NT2/D1 (cell line): ENCODE measurements around the gene RPL28.

Source experiments
- DNase-seq: peaks from one replicate; pipeline ENCODE4 v3.0.0-alpha.2; 2011; ENCODE audit warnings: low read depth, low spot score
- H3K27me3 ChIP-seq: 2 replicates; pipeline ENCODE4 v1.6.0; 2011; ENCODE audit warnings: mild to moderate bottlenecking; ENCODE audit not compliant: insufficient read length, insufficient read depth
- H3K36me3 ChIP-seq: 2 replicates; pipeline ENCODE4 v1.6.1; 2011; ENCODE audit warnings: mild to moderate bottlenecking, low read length, mixed read lengths; ENCODE audit not compliant: insufficient read depth, insufficient read length
- H3K4me1 ChIP-seq: 2 replicates; pipeline ENCODE4 v1.5.1; 2011; ENCODE audit not compliant: insufficient read depth, insufficient read length
- H3K4me3 ChIP-seq: 2 replicates; pipeline ENCODE4 v1.5.1; 2011; ENCODE audit warnings: low read depth; ENCODE audit not compliant: insufficient read length
- H3K9ac ChIP-seq: 2 replicates; pipeline ENCODE4 v1.6.0; 2011; ENCODE audit warnings: low read depth; ENCODE audit not compliant: insufficient read length
- H3K9me3 ChIP-seq: 2 replicates; pipeline ENCODE4 v1.5.1; 2011; ENCODE audit warnings: mild to moderate bottlenecking, low read length; ENCODE audit not compliant: insufficient read depth
- SUZ12 ChIP-seq: IDR thresholded peaks from 2 replicates; pipeline ENCODE4 v1.6.1; 2011; ENCODE audit not compliant: insufficient read length, insufficient read depth; ENCODE audit errors: extremely low read depth
- YY1 ChIP-seq: IDR thresholded peaks from 2 replicates; pipeline ENCODE4 v1.6.1; 2011; ENCODE audit not compliant: insufficient read length, insufficient read depth
- ZNF274 ChIP-seq: IDR thresholded peaks from 2 replicates; pipeline ENCODE4 v1.6.1; 2011; ENCODE audit warnings: mild to moderate bottlenecking, low read depth, low read length

Gene RPL28

GRCh38 chr19:55354698-55355212, 31.0 kb upstream of the RPL28 start, which contains the start of gene COX6B2:
COX6B2 (minus strand) TSS chr19:55354719; CDS start chr19:55354521, 198 bp downstream.
- peaks cover 59% of the 10 kb centered on the region for H3K27me3 ChIP-seq
- no peak for DNase-seq
- peak within 1 kb of the TSS; percentile 57 for H3K4me3 ChIP-seq
- no peaks in the 10 kb centered on the region for H3K9me3 ChIP-seq
- peak within 1 kb of the TSS; percentile 77 for H3K9ac ChIP-seq
- H3K36me3 ChIP-seq = peaks cover 3% of the 10 kb centered on the region
- peaks cover 11% of the 10 kb centered on the region for H3K4me1 ChIP-seq
- TF ChIP-seq ZNF274 (no peak), SUZ12 (no peak), YY1 (no peak)

- Histone ChIP-seq H3K36me3 (no peaks in the 10 kb centered on the region), H3K9ac (peak overlapping the region; percentile 32), H3K27me3 (peaks cover 59% of the 10 kb centered on the region), H3K4me1 (peaks cover 8% of the 10 kb centered on the region), H3K9me3 (no peaks in the 10 kb centered on the region), H3K4me3 (no peak overlapping the region)
- no peak for DNase-seq
- TF ChIP-seq YY1 = no peak
- no peak for TF ChIP-seq ZNF274
- no peak for TF ChIP-seq SUZ12
Observed at GRCh38 chr19:55355213-55355821, 30.4 kb upstream of the RPL28 start.

- Histone ChIP-seq H3K27me3 (peaks cover 35% of the 10 kb centered on the region), H3K36me3 (no peaks in the 10 kb centered on the region), H3K9me3 (no peaks in the 10 kb centered on the region), H3K4me3 (no peak overlapping the region), H3K4me1 (no peaks in the 10 kb centered on the region), H3K9ac (no peak overlapping the region)
- TF ChIP-seq SUZ12 (no peak), ZNF274 (no peak), YY1 (no peak)
- no peak for DNase-seq
Observed at GRCh38 chr19:55358493-55358892, 27.2 kb upstream of the RPL28 start.

- peaks cover 3% of the 10 kb centered on the region for H3K4me1 ChIP-seq
- TF ChIP-seq ZNF274 (no peak), YY1 (no peak), SUZ12 (no peak)
- no peak overlapping the region for H3K4me3 ChIP-seq
- peaks cover 31% of the 10 kb centered on the region for H3K27me3 ChIP-seq
- no peak for DNase-seq
- no peaks in the 10 kb centered on the region for H3K9me3 ChIP-seq
- no peaks in the 10 kb centered on the region for H3K36me3 ChIP-seq
- no peak overlapping the region for H3K9ac ChIP-seq
Observed at GRCh38 chr19:55358943-55359908, 26.5 kb upstream of the RPL28 start.

GRCh38 chr19:55360902-55361301, 24.8 kb upstream of the RPL28 start:
- Histone ChIP-seq H3K9ac (no peak overlapping the region), H3K4me1 (peaks cover 5% of the 10 kb centered on the region), H3K27me3 (peaks cover 20% of the 10 kb centered on the region), H3K9me3 (no peaks in the 10 kb centered on the region), H3K4me3 (no peak overlapping the region), H3K36me3 (peaks cover 6% of the 10 kb centered on the region)
- DNase-seq = no peak
- TF ChIP-seq YY1 (no peak), SUZ12 (no peak), ZNF274 (no peak)

- TF ChIP-seq YY1 (no peak), ZNF274 (no peak), SUZ12 (no peak)
- peaks cover 16% of the 10 kb centered on the region for H3K36me3 ChIP-seq
- no peak overlapping the region for H3K9ac ChIP-seq
- H3K4me3 ChIP-seq = no peak overlapping the region
- DNase-seq = no peak
- H3K4me1 ChIP-seq = peaks cover 5% of the 10 kb centered on the region
- no peaks in the 10 kb centered on the region for H3K9me3 ChIP-seq
- H3K27me3 ChIP-seq = peaks cover 10% of the 10 kb centered on the region
Observed at GRCh38 chr19:55362174-55362989, 23.4 kb upstream of the RPL28 start.
